Activated CD8-positive, alpha-beta memory T cell treated with anti-CD3 and anti-CD28 coated beads, Interleukin-2, amount 50 U/mL, for 1 hour (primary cell): Measurements from ENCODE around the gene EXOC1.
"Not testable (repeated sequence)": the region's sequence is repeated elsewhere in the genome, so short reads cannot be mapped to it uniquely, and the experiment has no call there.

Experiments
- DNase-seq: peaks from one replicate; pipeline ENCODE4 v3.0.0-alpha.2; 2020; ENCODE audit errors: extremely low read depth

Gene EXOC1

DNA sequence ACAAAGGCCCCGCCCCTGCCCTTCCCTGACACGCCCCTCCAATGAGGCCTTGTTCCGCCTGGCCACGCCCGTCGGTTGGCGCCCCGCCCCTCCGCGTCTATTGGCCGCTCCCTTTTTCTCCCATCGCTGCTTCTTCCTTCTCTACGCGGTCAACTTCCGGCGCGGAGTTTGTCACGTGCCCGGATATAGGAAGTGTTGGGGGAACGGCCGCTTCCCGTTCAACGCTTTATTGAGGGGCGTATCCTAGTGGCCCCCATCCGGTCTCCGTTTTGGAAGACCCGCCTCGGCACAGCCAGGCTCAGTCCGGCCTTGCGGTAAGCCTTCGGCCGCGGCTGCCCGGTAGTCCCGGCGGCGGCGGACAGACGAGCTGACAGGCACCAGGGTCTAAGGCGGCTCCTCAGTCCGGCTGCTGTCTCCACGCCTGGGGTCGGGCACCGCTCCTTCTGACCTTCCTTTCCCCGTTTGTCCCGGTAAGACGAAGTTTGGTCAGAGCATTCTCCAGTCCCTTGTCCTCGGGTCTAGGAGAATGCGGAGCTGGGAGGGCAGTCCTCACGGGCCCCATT is at the start of gene EXOC1:
Gene EXOC1 (plus strand): TSS at position 165 of the 563 bp plus-strand sequence. CDS start 4,676 bp downstream, outside the sequence.
- peak; percentile 81 for DNase-seq

GRCh38 chr4:55807556-55807955 is 45.9 kb upstream of the EXOC1 start:
- no peak for DNase-seq

GRCh38 chr4:55808186-55808585 is 45.3 kb upstream of the EXOC1 start:
- DNase-seq: no peak

DNA sequence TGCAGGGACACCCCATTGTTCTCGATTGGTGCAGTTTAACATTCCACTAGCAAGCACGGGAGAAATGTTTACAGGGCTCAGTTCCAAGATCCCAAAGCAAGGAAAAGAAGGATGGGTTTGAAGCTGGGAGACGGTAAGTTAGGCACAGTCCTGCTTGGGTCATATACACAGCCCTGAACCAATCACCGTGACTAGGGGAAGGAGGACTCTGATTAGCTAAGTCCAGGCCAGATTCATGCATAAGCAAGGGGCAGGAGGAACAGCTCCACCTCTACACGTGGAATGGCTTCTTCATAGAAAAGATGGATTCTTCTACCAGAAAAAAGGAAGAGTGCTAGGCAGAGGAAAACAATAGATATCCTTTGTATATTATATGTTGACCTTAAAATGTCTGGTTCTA is 44.8 kb upstream of the EXOC1 start:
- no peak for DNase-seq

- DNase-seq: no peak
Measured at GRCh38 chr4:55817691-55818090, 35.8 kb upstream of the EXOC1 start.

GRCh38 chr4:55819634-55820033 is 33.8 kb upstream of the EXOC1 start, which contains the start of gene EXOC1L:
EXOC1L (plus strand) TSS chr4:55819790; CDS start chr4:55820027, 237 bp downstream.
- DNase-seq: no peak

GRCh38 chr4:55820279-55820678 is 33.2 kb upstream of the EXOC1 start:
- DNase-seq: no peak

DNA sequence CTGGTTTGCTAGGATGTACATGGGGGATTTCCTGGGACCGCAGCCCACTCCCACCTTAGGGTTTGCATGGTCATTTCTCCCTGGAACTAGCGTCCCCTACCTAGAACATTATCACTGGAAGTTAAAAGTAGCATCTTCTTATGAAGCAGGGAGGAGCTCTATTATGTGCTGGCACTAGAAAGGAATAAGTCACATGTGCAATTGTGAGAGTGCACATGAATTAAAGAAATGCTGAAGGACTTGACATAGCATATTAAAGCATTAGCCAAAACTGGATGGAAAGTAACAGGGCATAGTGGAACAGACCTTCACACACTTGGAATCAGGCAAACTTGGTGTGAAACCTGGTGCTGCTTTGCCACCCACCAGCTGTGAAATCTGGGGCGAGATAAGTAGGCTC is 31.1 kb upstream of the EXOC1 start:
- DNase-seq: no peak

GRCh38 chr4:55824865-55825264 is 28.6 kb upstream of the EXOC1 start:
- DNase-seq: no peak

- DNase-seq: no peak
Measured at GRCh38 chr4:55826986-55827385, 26.5 kb upstream of the EXOC1 start.

DNA sequence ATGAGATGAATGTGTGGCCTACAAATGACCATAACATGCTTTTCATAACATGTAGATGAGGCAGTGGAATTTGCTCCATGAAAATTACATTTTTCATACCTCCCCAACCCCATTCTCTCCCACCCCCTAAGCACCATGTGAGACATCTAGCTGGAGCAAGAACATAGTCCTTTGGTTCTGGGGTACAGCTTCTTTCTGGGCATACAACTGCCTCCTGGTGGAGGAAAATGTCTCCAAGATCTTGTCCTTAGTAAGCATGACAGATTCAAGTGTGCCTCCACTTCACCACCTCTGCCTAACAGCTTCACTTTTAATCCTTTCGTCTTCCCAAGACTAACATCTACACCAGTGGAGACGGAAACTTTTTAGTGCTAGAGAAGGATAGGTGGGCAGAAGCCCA is 25.9 kb upstream of the EXOC1 start:
- no peak for DNase-seq

DNA sequence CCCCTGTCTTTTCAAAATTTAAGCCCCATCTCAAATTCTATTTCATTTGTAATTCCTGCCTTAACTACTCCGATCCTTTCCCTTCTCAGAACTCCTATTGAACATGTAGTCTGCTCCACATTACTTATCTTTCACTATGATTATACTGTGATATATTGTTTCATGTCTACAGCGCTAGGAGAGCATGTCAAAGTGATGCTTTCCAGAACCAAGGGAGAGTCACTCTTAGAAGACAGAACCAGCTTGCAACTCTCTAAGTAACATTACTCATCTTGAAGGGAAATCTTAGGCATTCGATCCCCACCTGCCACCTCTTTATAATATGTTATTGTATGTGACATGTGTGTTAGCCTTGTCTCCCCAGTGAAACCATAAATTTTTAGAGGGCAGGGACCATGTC is 23.4 kb upstream of the EXOC1 start:
- DNase-seq: no peak

DNA sequence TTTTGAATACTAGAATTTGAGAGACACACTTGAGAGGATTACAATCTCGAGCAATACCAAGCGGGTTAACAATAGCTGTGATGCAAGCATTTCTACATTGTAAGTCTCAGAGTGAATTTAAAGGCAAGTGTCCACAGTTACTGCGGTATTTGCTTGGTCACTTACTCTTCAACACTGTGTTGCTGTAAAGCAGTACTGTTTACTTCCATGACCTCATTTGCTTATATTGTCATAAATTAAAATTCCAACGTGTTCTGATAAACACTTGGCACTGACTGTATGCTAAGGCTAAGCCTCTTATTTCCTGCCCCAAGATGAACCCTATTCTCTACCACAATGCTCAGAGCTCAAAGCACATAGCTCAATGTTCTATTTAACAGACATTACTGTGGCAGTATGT is 22.7 kb upstream of the EXOC1 start:
- no peak for DNase-seq

DNA sequence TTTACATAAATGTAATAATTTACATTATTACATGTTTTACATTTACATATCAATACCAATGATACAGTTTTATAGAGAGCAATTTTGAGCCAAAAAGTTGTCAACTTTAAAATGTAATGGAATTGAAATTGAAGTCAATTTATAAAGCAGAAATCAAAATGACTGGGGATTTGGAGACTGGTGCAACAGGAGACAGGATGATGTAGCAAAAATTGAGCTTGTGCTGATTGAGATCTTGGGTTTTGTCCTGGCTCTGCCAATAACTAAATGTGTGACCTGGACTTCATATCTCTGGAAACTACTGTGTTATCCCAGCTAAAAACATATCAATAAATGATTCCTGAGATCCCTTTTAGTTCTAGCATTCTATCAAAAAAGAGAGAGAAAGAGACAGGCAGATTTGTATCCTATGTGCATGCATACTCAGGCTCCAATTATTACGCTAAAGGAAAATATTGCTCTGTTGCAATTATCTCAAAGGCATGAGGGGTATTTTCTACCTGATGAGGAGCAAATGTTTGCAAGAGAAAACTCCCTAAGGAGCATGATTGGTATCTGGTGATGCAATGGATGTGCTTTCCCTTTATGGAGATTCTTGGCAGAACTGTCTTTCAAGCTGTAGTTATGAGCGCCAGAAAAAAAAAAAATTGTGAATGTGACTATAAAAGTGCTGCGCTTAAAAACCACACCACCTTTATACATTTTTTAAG is 19.2 kb upstream of the EXOC1 start:
- DNase-seq: no peak

- DNase-seq: no peak
Measured at GRCh38 chr4:55837903-55838302, 15.5 kb upstream of the EXOC1 start.

- DNase-seq: no peak
Measured at GRCh38 chr4:55838356-55838755, 15.1 kb upstream of the EXOC1 start.

- no peak for DNase-seq
Measured at GRCh38 chr4:55838952-55839351, 14.5 kb upstream of the EXOC1 start.

DNA sequence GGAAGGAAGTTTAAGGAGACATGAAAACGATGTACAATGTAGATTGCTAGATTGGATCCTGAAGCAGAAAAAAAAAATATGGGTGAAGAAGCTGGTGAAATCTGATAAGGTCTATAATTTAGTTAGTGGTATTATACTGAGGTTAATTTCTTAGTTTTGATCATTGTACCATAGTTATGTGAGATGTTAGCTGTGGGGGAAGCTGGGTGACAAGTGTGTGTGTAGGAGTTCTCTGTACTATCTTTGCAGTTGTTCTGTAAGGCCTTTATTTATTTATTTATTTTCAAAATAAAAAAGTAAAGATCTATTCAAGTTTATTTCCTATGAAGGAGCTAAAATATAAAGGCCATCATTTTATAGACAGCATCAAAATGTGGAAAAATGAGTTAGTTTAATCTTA is 12.5 kb upstream of the EXOC1 start:
- DNase-seq: no peak

DNA sequence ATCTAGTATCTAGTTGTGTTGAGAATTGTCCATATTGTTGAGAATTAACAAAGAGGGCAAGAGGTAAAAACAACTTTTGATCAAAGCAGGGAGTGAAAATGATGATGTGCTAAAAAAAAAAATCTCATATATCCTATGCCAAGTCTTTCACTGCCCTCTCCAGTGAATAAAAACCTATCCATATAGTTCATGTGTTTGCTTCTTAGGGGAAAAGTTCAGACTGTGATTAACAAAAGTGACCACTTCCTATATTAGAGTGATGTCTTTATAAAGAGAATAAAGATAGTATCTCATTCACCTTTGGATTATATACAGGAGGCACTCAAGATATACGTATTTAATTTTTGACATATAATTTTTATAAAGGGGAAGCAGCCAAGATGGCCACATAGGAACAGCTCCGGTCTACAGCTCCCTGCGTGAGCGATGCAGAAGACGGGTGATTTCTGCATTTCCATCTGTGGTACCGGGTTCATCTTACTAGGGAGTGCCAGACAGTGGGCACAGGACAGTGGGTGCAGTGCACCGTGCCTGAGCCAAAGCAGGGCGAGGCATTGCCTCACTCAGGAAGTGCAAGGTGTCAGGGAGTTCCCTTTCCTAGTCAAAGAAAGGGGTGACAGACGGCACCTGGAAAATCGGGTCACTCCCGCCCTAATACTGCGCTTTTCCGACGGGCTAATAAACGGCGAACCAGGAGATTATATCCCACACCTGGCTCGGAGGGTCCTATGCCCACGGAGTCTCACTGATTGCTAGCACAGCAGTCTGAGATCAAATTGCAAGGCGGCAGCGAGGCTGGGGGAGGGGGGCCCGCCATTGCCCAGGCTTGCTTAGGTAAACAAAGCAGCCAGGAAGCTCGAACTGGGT is 11.8 kb upstream of the EXOC1 start:
- not testable (repeated sequence) for DNase-seq

GRCh38 chr4:55842312-55842711 is 11.1 kb upstream of the EXOC1 start:
- DNase-seq: not testable (repeated sequence)

- DNase-seq: no peak
Measured at GRCh38 chr4:55849724-55850123, 3.7 kb upstream of the EXOC1 start.

DNA sequence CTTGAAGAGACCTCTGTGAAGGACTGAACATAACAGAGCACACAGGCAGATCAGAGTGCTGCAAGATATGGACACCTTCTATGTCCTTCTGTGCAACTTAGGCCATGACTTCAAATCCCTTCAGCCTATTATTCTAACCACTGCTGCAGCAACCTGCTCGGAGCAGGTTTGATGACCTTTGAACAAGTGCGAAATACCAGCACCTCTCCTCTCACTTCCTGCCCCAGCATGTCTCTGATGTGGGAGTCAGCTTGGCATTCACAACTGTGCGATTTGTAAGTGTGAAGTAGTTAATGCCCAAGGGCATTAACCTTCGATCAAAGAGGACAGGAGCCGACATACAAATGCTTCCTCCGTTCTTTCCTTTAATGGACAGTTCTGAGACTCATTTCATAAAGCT is 1.6 kb upstream of the EXOC1 start:
- DNase-seq: no peak

GRCh38 chr4:55854129-55854528 is 681 bp downstream of the EXOC1 start:
- no peak for DNase-seq
